MM.1S (cell line): ENCODE results near the gene PIEZO2.

Experiments used
- EZH2phosphoT487 ChIP-seq: fragments of 300-600 bp; sonication (generic); IDR thresholded peaks from 2 replicates; pipeline ENCODE4 v1.6.1; 2018; ENCODE audit warnings: antibody characterized with exemption, low read length
- TF ChIP-seq, protein P1 (sequence below): fragments of 300-600 bp; sonication (generic); IDR thresholded peaks from 2 replicates; pipeline ENCODE4 v1.5.1; 2016; ENCODE audit warnings: antibody characterized with exemption, low read length, mixed read lengths

DNA sequence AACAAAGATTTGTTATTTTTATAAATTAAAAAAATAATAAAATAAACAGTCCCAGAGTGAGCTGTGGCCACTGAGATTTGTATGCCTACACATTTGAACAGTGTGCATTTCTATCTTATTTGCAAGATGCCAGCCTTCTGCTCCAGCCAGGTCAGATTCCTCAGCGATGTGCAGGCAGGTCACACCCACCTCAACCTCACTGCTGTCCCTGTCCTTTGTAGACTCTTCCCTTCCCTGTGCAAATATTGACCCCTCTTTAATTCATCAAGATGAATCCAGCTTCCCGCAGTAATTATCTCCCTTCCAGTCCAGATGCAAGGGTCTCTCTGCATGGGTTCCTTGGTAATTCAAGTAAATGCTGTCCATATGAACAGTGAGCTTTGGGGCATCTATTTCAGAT is 256.2 kb downstream of the PIEZO2 start:
- TF ChIP-seq, protein P1, sequence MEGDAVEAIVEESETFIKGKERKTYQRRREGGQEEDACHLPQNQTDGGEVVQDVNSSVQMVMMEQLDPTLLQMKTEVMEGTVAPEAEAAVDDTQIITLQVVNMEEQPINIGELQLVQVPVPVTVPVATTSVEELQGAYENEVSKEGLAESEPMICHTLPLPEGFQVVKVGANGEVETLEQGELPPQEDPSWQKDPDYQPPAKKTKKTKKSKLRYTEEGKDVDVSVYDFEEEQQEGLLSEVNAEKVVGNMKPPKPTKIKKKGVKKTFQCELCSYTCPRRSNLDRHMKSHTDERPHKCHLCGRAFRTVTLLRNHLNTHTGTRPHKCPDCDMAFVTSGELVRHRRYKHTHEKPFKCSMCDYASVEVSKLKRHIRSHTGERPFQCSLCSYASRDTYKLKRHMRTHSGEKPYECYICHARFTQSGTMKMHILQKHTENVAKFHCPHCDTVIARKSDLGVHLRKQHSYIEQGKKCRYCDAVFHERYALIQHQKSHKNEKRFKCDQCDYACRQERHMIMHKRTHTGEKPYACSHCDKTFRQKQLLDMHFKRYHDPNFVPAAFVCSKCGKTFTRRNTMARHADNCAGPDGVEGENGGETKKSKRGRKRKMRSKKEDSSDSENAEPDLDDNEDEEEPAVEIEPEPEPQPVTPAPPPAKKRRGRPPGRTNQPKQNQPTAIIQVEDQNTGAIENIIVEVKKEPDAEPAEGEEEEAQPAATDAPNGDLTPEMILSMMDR: no peak
- TF ChIP-seq EZH2phosphoT487: no peak
